GM19463 (cell line): ENCODE data around the gene PALLD.

Source experiments
- ATAC-seq: cut with Tn5 transposase; IDR thresholded peaks from one replicate; pipeline ENCODE4 v1.9.1; 2021; ENCODE audit warnings: mild to moderate bottlenecking, moderate library complexity; ENCODE audit not compliant: unreplicated experiment

PALLD gene

GRCh38 chr4:168743131-168743530 lies 246.3 kb downstream of the PALLD start:
- ATAC-seq: no peak

GRCh38 chr4:168743601-168744000 lies 246.7 kb downstream of the PALLD start:
- ATAC-seq: no peak

GRCh38 chr4:168744021-168744420 lies 247.2 kb downstream of the PALLD start:
- no peak for ATAC-seq

- ATAC-seq: no peak
These were observed 252.0 kb downstream of the PALLD start for GRCh38 chr4:168748807-168749206.

- no peak for ATAC-seq
These were observed 254.7 kb downstream of the PALLD start for GRCh38 chr4:168751263-168752225.

- ATAC-seq: no peak
These were observed 259.0 kb downstream of the PALLD start for GRCh38 chr4:168755598-168756477.

- ATAC-seq: no peak
These were observed 260.6 kb downstream of the PALLD start for GRCh38 chr4:168757500-168757899.

- ATAC-seq: no peak
These were observed 261.6 kb downstream of the PALLD start for GRCh38 chr4:168758351-168758876.

- no peak for ATAC-seq
These were observed 262.5 kb downstream of the PALLD start for GRCh38 chr4:168759321-168759720.

- no peak for ATAC-seq
These were observed 263.2 kb downstream of the PALLD start for GRCh38 chr4:168759959-168760527.

- no peak for ATAC-seq
These were observed 264.2 kb downstream of the PALLD start for GRCh38 chr4:168761066-168761465.

- no peak for ATAC-seq
These were observed 268.5 kb downstream of the PALLD start for GRCh38 chr4:168765322-168765721.

- ATAC-seq: no peak
These were observed 268.9 kb downstream of the PALLD start for GRCh38 chr4:168765726-168766125.

- no peak for ATAC-seq
These were observed 269.9 kb downstream of the PALLD start for GRCh38 chr4:168766604-168767316.

GRCh38 chr4:168769416-168769815 lies 272.6 kb downstream of the PALLD start:
- ATAC-seq: no peak

GRCh38 chr4:168769837-168770236 lies 273.0 kb downstream of the PALLD start:
- no peak for ATAC-seq

GRCh38 chr4:168771251-168771650 lies 274.4 kb downstream of the PALLD start:
- no peak for ATAC-seq

GRCh38 chr4:168773388-168774195 lies 276.7 kb downstream of the PALLD start:
- ATAC-seq: no peak

GRCh38 chr4:168776382-168776781 lies 279.5 kb downstream of the PALLD start:
- ATAC-seq: no peak
